Forelimb muscle (tissue), 1 donor: Measurements from ENCODE around the gene SLX4. TPM values are rescaled to one million over a fixed set of nuclear protein-coding genes. Genes with fewer than 3 reads are reported as not detected.
"Not testable (repeated sequence)": the region's sequence is repeated elsewhere in the genome, so short reads cannot be mapped to it uniquely, and the experiment has no call there.

Experiments used
- DNase-seq: peaks from one replicate; pipeline ENCODE4 v3.0.0-alpha.2; 2013; ENCODE audit warnings: low read depth
- polyA plus RNA-seq: library from polyadenylated mRNA; unstranded; fragments of 120-200 nt; gene quantifications from one replicate; pipeline ENCODE4 v1.2.1, GENCODE V29; 2013; ENCODE audit not compliant: insufficient read length

SLX4 gene
- 4.5 TPM for polyA plus RNA-seq

- DNase-seq, result peak; percentile 91
Measured at GRCh38 chr16:3611146-3611975, at the start of gene SLX4. TSS of gene SLX4 (minus strand) at chr16:3611606. CDS start at chr16:3608964, 2,642 bp downstream.

- DNase-seq, result no peak
Measured at GRCh38 chr16:3659251-3659650, 47.8 kb upstream of the SLX4 start.

- no peak for DNase-seq
Measured at GRCh38 chr16:3656491-3657468, 45.4 kb upstream of the SLX4 start.

- not testable (repeated sequence) for DNase-seq
Measured at GRCh38 chr16:3656160-3656490, 44.7 kb upstream of the SLX4 start.

GRCh38 chr16:3655396-3656159 lies 44.2 kb upstream of the SLX4 start:
- no peak for DNase-seq

GRCh38 chr16:3655030-3655395 lies 43.6 kb upstream of the SLX4 start:
- no peak for DNase-seq

GRCh38 chr16:3654249-3654991 lies 43.0 kb upstream of the SLX4 start, which contains the start of gene DNASE1:
TSS of gene DNASE1 (plus strand) at chr16:3654691. CDS start at chr16:3655374, 683 bp downstream.
- no peak for DNase-seq

- no peak for DNase-seq
Measured at GRCh38 chr16:3652373-3653195, 41.2 kb upstream of the SLX4 start.

GRCh38 chr16:3651461-3652372 lies 40.3 kb upstream of the SLX4 start:
- DNase-seq, result no peak

- DNase-seq, result no peak
Measured at GRCh38 chr16:3650631-3651265, 39.3 kb upstream of the SLX4 start.

GRCh38 chr16:3646348-3646920 lies 35.0 kb upstream of the SLX4 start:
- no peak for DNase-seq

GRCh38 chr16:3645504-3646347 lies 34.3 kb upstream of the SLX4 start:
- no peak for DNase-seq

- DNase-seq, result no peak
Measured at GRCh38 chr16:3645108-3645503, 33.7 kb upstream of the SLX4 start.

- DNase-seq, result no peak
Measured at GRCh38 chr16:3643095-3643730, 31.8 kb upstream of the SLX4 start.

- DNase-seq, result no peak
Measured at GRCh38 chr16:3642397-3643094, 31.1 kb upstream of the SLX4 start.

- DNase-seq, result no peak
Measured at GRCh38 chr16:3641801-3642396, 30.5 kb upstream of the SLX4 start.
